GM20000 (cell line): ENCODE measurements around the gene CCDC134.

Experiments
- DNase-seq: peaks from one replicate; pipeline ENCODE4 v3.0.0; 2012; ENCODE audit warnings: low spot score
- CTCF ChIP-seq: IDR thresholded peaks from 2 replicates; pipeline ENCODE4 v1.5.1; 2012; ENCODE audit warnings: mild to moderate bottlenecking, control low read depth; ENCODE audit errors: extremely low read depth, missing control alignments

The CCDC134 gene

GRCh38 chr22:41875531-41876270 is 75.2 kb downstream of the CCDC134 start:
- no peak for DNase-seq
- TF ChIP-seq CTCF, result no peak
